ENCODE measurements around the gene CAMK2A.

Gene CAMK2A

GRCh38 chr5:150289551-150290390 is at the start of gene CAMK2A:
Gene CAMK2A, minus strand, starts transcription at chr5:150289773. Its CDS starts 148 bp downstream, at chr5:150289625.
- no peaks in the 10 kb centered on the region for H3K27me3 ChIP-seq (ENCODE audit: control insufficient read depth, low read length)
- no peaks in the 10 kb centered on the region for H3K9me3 ChIP-seq (ENCODE audit: control insufficient read depth, insufficient read depth, low read length)
- H4K20me1 ChIP-seq (ENCODE audit: control insufficient read depth, insufficient read depth, low read depth, low read length) = no peaks in the 10 kb centered on the region
- no peaks in the 10 kb centered on the region for H3K36me3 ChIP-seq (ENCODE audit: control insufficient read depth, low read length)
- no peak within 1 kb of the TSS for H3K4me3 ChIP-seq (ENCODE audit: low read length)
- no peak within 1 kb of the TSS for H3K27ac ChIP-seq (ENCODE audit: low read depth, low read length)
- no peaks in the 10 kb centered on the region for H3F3A ChIP-seq (ENCODE audit: control insufficient read depth, insufficient read depth)
- H3K4me1 ChIP-seq (ENCODE audit: control insufficient read depth, low read length) = no peaks in the 10 kb centered on the region
- no peaks in the 10 kb centered on the region for H3K79me2 ChIP-seq (ENCODE audit: control insufficient read depth, low read length)
- no peak for TF ChIP-seq CTCF (IDR thresholded peaks at IDR 0.05; ENCODE audit: low read depth, low read length, poor library complexity, severe bottlenecking)
- TF ChIP-seq EZH2phosphoT487 (IDR thresholded peaks at IDR 0.05; ENCODE audit: borderline replicate concordance, low read length) = no peak
- H3K9me2 ChIP-seq (replicated peaks; ENCODE audit: control insufficient read depth, low read length) = no peaks in the 10 kb centered on the region
- no peak within 1 kb of the TSS for H3K4me2 ChIP-seq (ENCODE audit: low read length)

GRCh38 chr5:150339165-150339564 is 49.6 kb upstream of the CAMK2A start:
- H3K4me2 ChIP-seq (ENCODE audit: low read length) = no peak overlapping the region

GRCh38 chr5:150338546-150338945 is 49.0 kb upstream of the CAMK2A start:
- Histone ChIP-seq H3K4me3 (ENCODE audit: low read length) (no peak overlapping the region), H3K79me2 (ENCODE audit: control insufficient read depth, low read length) (no peaks in the 10 kb centered on the region), H4K20me1 (ENCODE audit: control insufficient read depth, insufficient read depth, low read depth, low read length) (no peaks in the 10 kb centered on the region), H3K4me1 (ENCODE audit: control insufficient read depth, low read length) (no peaks in the 10 kb centered on the region), H3K4me2 (ENCODE audit: low read length) (no peak overlapping the region), H3F3A (ENCODE audit: control insufficient read depth, insufficient read depth) (no peaks in the 10 kb centered on the region), H3K9me2 (replicated peaks; ENCODE audit: control insufficient read depth, low read length) (no peaks in the 10 kb centered on the region), H3K27ac (ENCODE audit: low read depth, low read length) (no peak overlapping the region), H3K36me3 (ENCODE audit: control insufficient read depth, low read length) (no peaks in the 10 kb centered on the region), H3K27me3 (ENCODE audit: control insufficient read depth, low read length) (peaks cover 7% of the 10 kb centered on the region; the same call in 1 of the 2 replicates), H3K9me3 (ENCODE audit: control insufficient read depth, insufficient read depth, low read length) (no peaks in the 10 kb centered on the region)
- TF ChIP-seq CTCF (IDR thresholded peaks at IDR 0.05; ENCODE audit: low read depth, low read length, poor library complexity, severe bottlenecking) (no peak), EZH2phosphoT487 (IDR thresholded peaks at IDR 0.05; ENCODE audit: borderline replicate concordance, low read length) (no peak)

More at GRCh38 chr5:150339165-150339564, 49.6 kb upstream of the CAMK2A start:
- Histone ChIP-seq H3K27ac (ENCODE audit: low read depth, low read length) (no peak overlapping the region), H3K79me2 (ENCODE audit: control insufficient read depth, low read length) (no peaks in the 10 kb centered on the region), H3K36me3 (ENCODE audit: control insufficient read depth, low read length) (no peaks in the 10 kb centered on the region), H3K9me2 (replicated peaks; ENCODE audit: control insufficient read depth, low read length) (no peaks in the 10 kb centered on the region), H3K4me1 (ENCODE audit: control insufficient read depth, low read length) (no peaks in the 10 kb centered on the region), H3K9me3 (ENCODE audit: control insufficient read depth, insufficient read depth, low read length) (no peaks in the 10 kb centered on the region), H4K20me1 (ENCODE audit: control insufficient read depth, insufficient read depth, low read depth, low read length) (no peaks in the 10 kb centered on the region), H3K4me3 (ENCODE audit: low read length) (no peak overlapping the region), H3F3A (ENCODE audit: control insufficient read depth, insufficient read depth) (no peaks in the 10 kb centered on the region), H3K27me3 (ENCODE audit: control insufficient read depth, low read length) (peaks cover 7% of the 10 kb centered on the region; the same call in 1 of the 2 replicates)
- no peak for TF ChIP-seq EZH2phosphoT487 (IDR thresholded peaks at IDR 0.05; ENCODE audit: borderline replicate concordance, low read length)

- Histone ChIP-seq H3K36me3 (ENCODE audit: control insufficient read depth, low read length) (no peaks in the 10 kb centered on the region), H3K4me2 (ENCODE audit: low read length) (no peak overlapping the region), H3K9me3 (ENCODE audit: control insufficient read depth, insufficient read depth, low read length) (no peaks in the 10 kb centered on the region), H3F3A (ENCODE audit: control insufficient read depth, insufficient read depth) (no peaks in the 10 kb centered on the region), H4K20me1 (ENCODE audit: control insufficient read depth, insufficient read depth, low read depth, low read length) (no peaks in the 10 kb centered on the region), H3K27ac (ENCODE audit: low read depth, low read length) (no peak overlapping the region), H3K4me1 (ENCODE audit: control insufficient read depth, low read length) (no peaks in the 10 kb centered on the region), H3K79me2 (ENCODE audit: control insufficient read depth, low read length) (no peaks in the 10 kb centered on the region), H3K9me2 (replicated peaks; ENCODE audit: control insufficient read depth, low read length) (no peaks in the 10 kb centered on the region), H3K4me3 (ENCODE audit: low read length) (no peak overlapping the region), H3K27me3 (ENCODE audit: control insufficient read depth, low read length) (peaks cover 7% of the 10 kb centered on the region; the same call in 1 of the 2 replicates)
- no peak for TF ChIP-seq EZH2phosphoT487 (IDR thresholded peaks at IDR 0.05; ENCODE audit: borderline replicate concordance, low read length)
Measured at GRCh38 chr5:150335778-150336177, 46.2 kb upstream of the CAMK2A start.
